ENCODE measurements around the gene SPDYE17.
"Not testable (repeated sequence)": the region's sequence is repeated elsewhere in the genome, so short reads cannot be mapped to it uniquely, and the experiment has no call there.

Gene SPDYE17

DNA sequence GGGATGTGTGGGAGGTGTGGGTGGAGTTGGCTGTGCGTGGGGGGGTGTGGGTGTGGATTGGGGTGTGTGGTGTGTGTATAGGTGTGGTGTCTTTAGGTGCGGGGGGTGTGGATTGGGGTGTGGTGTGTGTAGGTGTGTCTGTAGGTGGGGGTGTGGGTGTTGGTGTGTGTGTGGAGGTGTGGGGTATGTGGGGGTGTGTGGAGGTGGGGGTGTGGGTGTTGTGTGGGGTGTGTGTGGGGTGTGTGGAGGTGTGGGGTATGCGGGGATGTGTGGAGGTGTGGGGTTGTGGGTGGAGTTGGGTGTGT, 33.9 kb downstream of the SPDYE17 start:
- Histone ChIP-seq H3K9me3 (ENCODE audit: control insufficient read depth, insufficient read depth, low read length) (no peaks in the 10 kb centered on the region), H3K4me3 (ENCODE audit: low read length) (no peak overlapping the region), H3K4me1 (ENCODE audit: control insufficient read depth, insufficient read depth, low read length) (no peaks in the 10 kb centered on the region), H3K27ac (ENCODE audit: low read length) (no peak overlapping the region), H3K27me3 (ENCODE audit: control insufficient read depth, insufficient read depth, low read length) (no peaks in the 10 kb centered on the region), H3K36me3 (ENCODE audit: control insufficient read depth, insufficient read depth, low read length) (no peaks in the 10 kb centered on the region)
- no peak for DNase-seq (ENCODE audit: low read depth, low spot score)
- 100% methylated on average over 3 of the region's 3 CpGs for WGBS (ENCODE audit: insufficient coverage, insufficient read length)

DNA sequence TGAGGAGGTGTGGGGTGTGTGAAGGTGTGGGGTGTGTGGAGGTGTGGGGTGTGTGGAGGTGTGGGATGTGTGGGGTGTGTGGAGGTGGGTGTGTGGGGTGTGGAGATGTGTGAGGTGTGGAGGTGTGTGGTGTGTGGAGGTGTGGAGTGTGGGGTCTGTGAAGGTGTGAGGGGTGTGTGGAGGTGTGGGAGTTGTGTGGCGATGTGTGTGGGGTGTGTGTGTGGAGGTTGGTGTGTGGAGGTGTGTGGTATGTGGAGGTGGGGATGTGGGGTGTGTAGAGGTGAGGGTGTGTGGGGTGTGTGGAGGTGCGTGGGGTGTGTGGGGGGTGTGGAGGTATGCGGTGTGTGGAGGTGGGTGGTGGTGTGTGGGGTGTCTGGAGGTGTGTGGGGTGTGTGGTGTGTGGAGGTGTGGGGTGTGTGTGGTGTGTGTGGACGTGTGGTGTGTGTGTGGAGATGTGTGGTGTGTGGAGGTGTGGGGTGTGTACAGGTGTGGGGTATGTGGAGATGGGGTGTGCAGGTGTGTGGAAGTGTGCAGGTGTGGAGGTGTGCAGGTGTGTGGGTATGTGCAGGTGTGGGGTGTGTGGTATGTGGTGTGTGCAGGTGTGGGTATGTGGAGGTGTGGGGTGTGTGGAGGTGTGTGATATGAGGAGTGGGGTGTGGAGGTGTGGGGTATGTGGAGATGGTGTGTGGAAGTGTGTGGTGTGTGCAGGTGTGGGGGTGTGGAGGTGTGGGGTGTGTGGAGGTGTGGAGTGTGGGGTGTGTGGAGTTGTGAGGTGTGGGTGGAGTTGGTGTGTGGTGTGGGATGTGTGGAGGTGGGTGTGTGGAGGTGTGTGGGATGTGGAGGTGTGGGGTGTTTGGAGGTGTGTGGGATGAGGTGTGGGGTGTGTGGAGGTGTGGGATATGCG, 34.5 kb downstream of the SPDYE17 start:
- Histone ChIP-seq H3K4me3 (ENCODE audit: low read length) (no peak overlapping the region), H3K36me3 (ENCODE audit: control insufficient read depth, insufficient read depth, low read length) (no peaks in the 10 kb centered on the region), H3K9me3 (ENCODE audit: control insufficient read depth, insufficient read depth, low read length) (no peaks in the 10 kb centered on the region), H3K27ac (ENCODE audit: low read length) (no peak overlapping the region), H3K4me1 (ENCODE audit: control insufficient read depth, insufficient read depth, low read length) (no peaks in the 10 kb centered on the region), H3K27me3 (ENCODE audit: control insufficient read depth, insufficient read depth, low read length) (no peaks in the 10 kb centered on the region)
- 100% methylated on average over 5 of the region's 5 CpGs for WGBS (ENCODE audit: insufficient coverage, insufficient read length)
- no peak for DNase-seq (ENCODE audit: low read depth, low spot score)

DNA sequence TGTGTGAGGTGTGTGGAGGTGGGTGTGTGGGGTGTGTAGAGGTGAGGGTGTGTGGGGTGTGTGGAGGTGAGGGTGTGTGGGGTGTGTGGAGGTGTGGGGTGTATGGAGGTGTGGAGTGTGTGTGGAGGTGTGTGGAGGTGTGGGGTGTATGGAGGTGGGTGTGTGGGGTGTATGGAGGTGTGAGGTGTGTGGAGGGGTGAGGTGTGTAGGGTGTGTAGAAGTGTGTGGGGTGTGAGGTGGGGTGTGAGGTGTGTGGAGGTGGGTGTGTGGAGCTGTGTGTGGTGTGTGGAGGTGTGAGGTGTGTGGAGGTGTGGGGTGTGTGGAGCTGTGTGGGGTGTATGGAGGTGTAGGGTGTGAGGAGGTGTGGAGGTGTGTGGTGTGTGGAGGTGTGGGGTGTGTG, 35.2 kb downstream of the SPDYE17 start:
- H3K27me3 ChIP-seq (ENCODE audit: control insufficient read depth, insufficient read depth, low read length); H3K4me3 ChIP-seq (ENCODE audit: low read length); H3K27ac ChIP-seq (ENCODE audit: low read length); H3K9me3 ChIP-seq (ENCODE audit: control insufficient read depth, insufficient read depth, low read length); H3K36me3 ChIP-seq (ENCODE audit: control insufficient read depth, insufficient read depth, low read length); DNase-seq (ENCODE audit: low read depth, low spot score); H3K4me1 ChIP-seq (ENCODE audit: control insufficient read depth, insufficient read depth, low read length): not testable (repeated sequence)

DNA sequence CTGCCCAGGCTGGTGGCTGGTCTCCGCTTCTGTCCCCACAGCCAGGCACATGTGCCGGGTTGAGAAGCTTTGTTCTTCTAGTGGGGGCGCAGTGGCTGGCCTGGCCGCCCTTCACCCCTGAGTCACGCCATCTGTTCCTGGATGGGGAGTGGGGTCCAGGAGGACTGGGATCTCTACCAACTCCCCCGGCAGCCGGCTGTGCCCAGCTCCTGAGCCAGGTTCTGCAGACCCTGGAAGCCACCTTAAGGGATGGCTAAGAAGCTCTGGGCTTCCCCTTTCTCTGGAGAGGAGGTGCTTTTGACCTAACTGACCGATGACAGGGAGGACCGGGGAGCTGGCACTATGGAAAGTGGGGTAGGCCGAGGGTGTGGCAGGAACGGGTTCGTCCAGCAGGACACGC, 37.9 kb downstream of the SPDYE17 start:
- not testable (repeated sequence) for H3K4me3 ChIP-seq (ENCODE audit: low read length); H3K36me3 ChIP-seq (ENCODE audit: control insufficient read depth, insufficient read depth, low read length); H3K27me3 ChIP-seq (ENCODE audit: control insufficient read depth, insufficient read depth, low read length); H3K9me3 ChIP-seq (ENCODE audit: control insufficient read depth, insufficient read depth, low read length); H3K27ac ChIP-seq (ENCODE audit: low read length); DNase-seq (ENCODE audit: low read depth, low spot score); H3K4me1 ChIP-seq (ENCODE audit: control insufficient read depth, insufficient read depth, low read length)
- WGBS (ENCODE audit: insufficient coverage, insufficient read length), result no CpG with 5 or more reads among the region's 13 CpGs

DNA sequence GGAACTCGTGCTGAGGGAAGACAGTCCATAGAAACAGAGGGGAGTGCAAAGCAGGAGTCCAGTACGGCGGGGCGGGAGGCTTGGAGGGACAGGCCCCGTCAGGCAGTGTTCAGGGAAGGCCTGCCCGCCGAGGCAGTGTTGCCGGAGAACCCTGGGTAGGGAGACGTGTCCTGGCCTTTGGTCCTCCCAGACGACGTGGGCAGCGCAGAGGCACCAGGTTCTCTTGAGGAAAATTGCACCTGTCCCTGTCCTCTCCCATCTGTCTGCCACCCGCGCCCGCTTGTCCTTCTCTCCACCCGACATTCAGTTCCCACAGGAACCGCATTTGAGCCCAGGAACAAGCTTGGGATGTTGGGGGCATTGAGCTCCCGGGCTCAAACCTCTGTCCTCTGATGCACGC, 38.3 kb downstream of the SPDYE17 start:
- not testable (repeated sequence) for H3K27ac ChIP-seq (ENCODE audit: low read length); DNase-seq (ENCODE audit: low read depth, low spot score); H3K9me3 ChIP-seq (ENCODE audit: control insufficient read depth, insufficient read depth, low read length); H3K4me1 ChIP-seq (ENCODE audit: control insufficient read depth, insufficient read depth, low read length); H3K36me3 ChIP-seq (ENCODE audit: control insufficient read depth, insufficient read depth, low read length); H3K27me3 ChIP-seq (ENCODE audit: control insufficient read depth, insufficient read depth, low read length); H3K4me3 ChIP-seq (ENCODE audit: low read length)
- WGBS (ENCODE audit: insufficient coverage, insufficient read length), result no CpG with 5 or more reads among the region's 19 CpGs

DNA sequence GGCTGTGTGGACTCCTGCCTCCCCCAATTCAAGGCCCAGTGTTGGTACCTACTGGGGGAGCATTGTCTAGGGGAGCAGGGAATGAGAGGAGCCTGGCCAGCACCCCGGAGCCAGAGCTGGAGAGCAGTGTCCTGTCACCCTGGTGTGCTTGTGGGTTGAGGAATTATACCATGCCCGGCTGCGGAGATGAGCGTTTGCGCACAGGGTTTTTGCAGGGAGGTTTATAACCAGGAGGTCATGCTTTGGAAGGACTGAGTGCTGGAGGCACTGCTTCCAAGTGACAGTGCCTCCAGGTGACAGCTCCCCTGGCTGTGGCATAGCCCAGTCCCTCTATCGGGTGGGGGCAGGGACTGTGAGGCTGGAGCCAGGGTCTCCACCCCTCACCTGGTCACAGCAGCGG, 39.3 kb downstream of the SPDYE17 start:
- H3K9me3 ChIP-seq (ENCODE audit: control insufficient read depth, insufficient read depth, low read length); H3K27me3 ChIP-seq (ENCODE audit: control insufficient read depth, insufficient read depth, low read length); H3K27ac ChIP-seq (ENCODE audit: low read length); H3K4me3 ChIP-seq (ENCODE audit: low read length); H3K4me1 ChIP-seq (ENCODE audit: control insufficient read depth, insufficient read depth, low read length); DNase-seq (ENCODE audit: low read depth, low spot score); H3K36me3 ChIP-seq (ENCODE audit: control insufficient read depth, insufficient read depth, low read length): not testable (repeated sequence)
- WGBS (ENCODE audit: insufficient coverage, insufficient read length), result no CpG with 5 or more reads among the region's 7 CpGs

DNA sequence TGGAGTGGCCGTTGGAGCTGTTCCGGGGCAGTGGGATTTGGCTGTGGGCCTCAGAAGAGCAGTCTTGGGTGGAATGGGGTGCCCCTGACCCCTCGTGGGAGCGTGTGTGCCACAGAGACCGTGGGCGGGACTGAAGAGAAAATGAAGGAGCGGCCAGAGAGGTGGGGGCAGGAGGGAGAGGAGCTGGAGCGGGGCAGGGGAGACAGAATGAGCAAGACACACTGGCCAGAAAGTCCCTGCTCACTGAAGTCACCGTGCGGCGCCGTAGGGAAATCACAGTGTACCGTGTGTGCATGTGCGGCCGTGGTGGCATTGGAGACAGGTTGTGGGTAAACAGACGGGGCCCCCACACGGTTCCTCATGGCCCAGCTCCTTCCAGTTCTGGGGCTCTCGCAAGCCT, 40.0 kb downstream of the SPDYE17 start:
- H3K27ac ChIP-seq (ENCODE audit: low read length); H3K9me3 ChIP-seq (ENCODE audit: control insufficient read depth, insufficient read depth, low read length); H3K4me3 ChIP-seq (ENCODE audit: low read length); DNase-seq (ENCODE audit: low read depth, low spot score); H3K4me1 ChIP-seq (ENCODE audit: control insufficient read depth, insufficient read depth, low read length); H3K27me3 ChIP-seq (ENCODE audit: control insufficient read depth, insufficient read depth, low read length); H3K36me3 ChIP-seq (ENCODE audit: control insufficient read depth, insufficient read depth, low read length): not testable (repeated sequence)
- WGBS (ENCODE audit: insufficient coverage, insufficient read length), result no CpG with 5 or more reads among the region's 18 CpGs

DNA sequence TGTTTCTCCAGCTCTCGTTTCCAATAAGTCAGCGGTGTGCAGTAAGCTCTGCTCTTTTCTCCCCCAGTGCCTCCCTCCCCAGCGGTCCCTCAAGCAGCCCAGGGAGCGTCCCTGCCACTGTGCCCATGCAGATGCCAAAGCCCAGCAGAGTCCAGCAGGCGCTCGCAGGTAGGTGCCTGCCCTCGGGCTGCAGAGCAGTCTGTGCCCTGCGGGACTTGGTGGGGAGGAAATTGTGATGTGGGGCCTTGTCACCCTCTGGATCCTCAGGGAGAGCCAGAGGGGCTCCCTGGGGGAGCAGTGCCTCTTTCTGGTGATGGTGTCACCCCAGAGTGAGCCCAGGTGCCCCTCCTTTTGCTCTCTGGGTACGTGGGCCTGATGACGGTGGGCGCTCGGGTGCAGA, 42.0 kb downstream of the SPDYE17 start:
- H3K4me3 ChIP-seq (ENCODE audit: low read length); DNase-seq (ENCODE audit: low read depth, low spot score); H3K27ac ChIP-seq (ENCODE audit: low read length); H3K9me3 ChIP-seq (ENCODE audit: control insufficient read depth, insufficient read depth, low read length); H3K27me3 ChIP-seq (ENCODE audit: control insufficient read depth, insufficient read depth, low read length); H3K4me1 ChIP-seq (ENCODE audit: control insufficient read depth, insufficient read depth, low read length); H3K36me3 ChIP-seq (ENCODE audit: control insufficient read depth, insufficient read depth, low read length): not testable (repeated sequence)
- no CpG with 5 or more reads among the region's 12 CpGs for WGBS (ENCODE audit: insufficient coverage, insufficient read length)

DNA sequence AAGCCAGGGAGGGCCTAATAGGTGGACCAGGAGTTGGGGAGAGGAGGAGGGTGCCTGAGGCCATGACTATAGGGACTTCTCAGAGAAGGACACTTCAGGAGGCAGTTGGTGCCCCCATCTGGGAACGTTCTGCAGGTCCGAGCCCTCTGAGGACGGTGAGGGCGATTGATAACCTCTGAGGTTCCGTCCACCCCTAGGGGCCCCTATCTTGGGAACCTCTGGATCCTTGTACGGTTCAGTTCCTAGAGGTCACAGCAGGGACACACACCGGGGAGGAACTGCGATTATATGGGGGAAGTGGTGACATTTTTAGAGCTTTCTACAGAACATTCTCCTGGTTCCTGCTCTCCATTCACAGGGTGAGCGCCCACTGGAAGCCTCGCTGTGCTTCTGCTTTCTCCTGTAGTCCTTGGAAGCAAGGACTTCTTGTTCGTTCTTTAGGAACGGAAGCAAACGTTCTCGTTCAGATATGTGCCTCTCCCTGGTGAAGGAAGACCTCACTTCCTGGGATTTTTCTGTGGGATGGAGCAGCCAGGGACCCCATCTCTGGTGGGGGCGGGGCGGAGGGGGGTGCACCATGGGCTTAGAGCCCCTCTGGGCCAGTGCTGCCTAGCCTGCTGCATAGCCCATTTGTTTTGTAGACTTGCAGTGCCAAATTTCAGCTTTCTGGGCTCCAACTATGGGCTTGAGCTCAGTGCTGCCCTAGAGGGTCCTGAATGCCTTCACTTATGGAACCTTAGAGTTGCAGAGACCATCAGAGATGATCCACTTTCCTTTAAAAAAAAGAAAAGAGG, 46.0 kb downstream of the SPDYE17 start:
- not testable (repeated sequence) for H3K27ac ChIP-seq (ENCODE audit: low read length); H3K36me3 ChIP-seq (ENCODE audit: control insufficient read depth, insufficient read depth, low read length); H3K4me3 ChIP-seq (ENCODE audit: low read length); DNase-seq (ENCODE audit: low read depth, low spot score); H3K9me3 ChIP-seq (ENCODE audit: control insufficient read depth, insufficient read depth, low read length); H3K4me1 ChIP-seq (ENCODE audit: control insufficient read depth, insufficient read depth, low read length); H3K27me3 ChIP-seq (ENCODE audit: control insufficient read depth, insufficient read depth, low read length)
- no CpG with 5 or more reads among the region's 16 CpGs for WGBS (ENCODE audit: insufficient coverage, insufficient read length)

DNA sequence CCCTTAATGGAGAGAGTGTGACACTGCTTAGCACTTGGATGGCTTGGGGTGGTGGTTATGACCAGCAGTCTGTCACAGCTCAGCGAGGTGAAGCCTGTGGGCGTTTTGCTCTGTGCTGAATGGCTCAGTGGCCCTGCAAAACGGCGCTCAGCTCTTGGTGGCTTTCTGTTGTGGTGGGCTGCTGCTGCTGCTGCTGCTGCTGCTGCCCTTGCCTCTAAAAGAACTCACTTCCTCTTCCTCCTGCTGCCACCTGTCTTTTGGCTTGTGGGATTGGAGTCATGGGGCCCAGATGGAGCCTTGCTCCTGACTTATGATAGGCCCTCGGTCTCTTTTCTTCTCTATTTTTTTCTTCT, 47.4 kb downstream of the SPDYE17 start:
- not testable (repeated sequence) for H3K27me3 ChIP-seq (ENCODE audit: control insufficient read depth, insufficient read depth, low read length); H3K4me3 ChIP-seq (ENCODE audit: low read length); H3K27ac ChIP-seq (ENCODE audit: low read length); H3K4me1 ChIP-seq (ENCODE audit: control insufficient read depth, insufficient read depth, low read length); DNase-seq (ENCODE audit: low read depth, low spot score); H3K9me3 ChIP-seq (ENCODE audit: control insufficient read depth, insufficient read depth, low read length)
- H3K36me3 ChIP-seq (ENCODE audit: control insufficient read depth, insufficient read depth, low read length), result 0 out of 2 replicates have a peak, but pooled peaks cover 13% of the 10 kb centered on the region
- no CpG with 5 or more reads among the region's 5 CpGs for WGBS (ENCODE audit: insufficient coverage, insufficient read length)

Measured in iPS DF 6.9 (cell line).